Measurements from ENCODE around the gene KLHL42.
A peak's percentile ranks its signal among the peaks of the same experiment; 100 is the strongest.
"Not testable (repeated sequence)": the region's sequence is repeated elsewhere in the genome, so short reads cannot be mapped to it uniquely, and the experiment has no call there.

KLHL42 gene

GRCh38 chr12:27818401-27818918 lies 38.4 kb downstream of the KLHL42 start:
- DNase-seq = no peak

DNA sequence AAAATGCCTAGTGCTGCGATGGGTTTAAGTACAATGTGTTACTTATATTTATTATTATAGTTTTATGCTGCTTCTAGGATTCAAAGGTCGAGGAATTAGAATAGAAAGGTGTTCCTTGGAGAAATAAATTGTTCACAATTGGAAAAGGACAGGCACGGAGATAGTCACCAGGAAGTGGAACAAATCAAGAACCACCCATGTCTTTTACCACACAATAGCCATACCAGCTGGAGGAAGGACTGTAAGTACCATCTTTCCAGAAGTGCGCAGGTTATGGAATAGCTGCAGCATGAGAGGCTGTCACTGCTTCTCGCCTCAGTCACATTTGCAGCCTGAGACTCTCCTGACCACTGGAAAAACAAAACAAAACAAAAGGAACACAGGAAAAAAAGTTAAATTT lies 40.5 kb downstream of the KLHL42 start:
- no peak for DNase-seq

- peak; percentile 89 for DNase-seq
Observed at GRCh38 chr12:27821259-27821973, 41.4 kb downstream of the KLHL42 start.

DNA sequence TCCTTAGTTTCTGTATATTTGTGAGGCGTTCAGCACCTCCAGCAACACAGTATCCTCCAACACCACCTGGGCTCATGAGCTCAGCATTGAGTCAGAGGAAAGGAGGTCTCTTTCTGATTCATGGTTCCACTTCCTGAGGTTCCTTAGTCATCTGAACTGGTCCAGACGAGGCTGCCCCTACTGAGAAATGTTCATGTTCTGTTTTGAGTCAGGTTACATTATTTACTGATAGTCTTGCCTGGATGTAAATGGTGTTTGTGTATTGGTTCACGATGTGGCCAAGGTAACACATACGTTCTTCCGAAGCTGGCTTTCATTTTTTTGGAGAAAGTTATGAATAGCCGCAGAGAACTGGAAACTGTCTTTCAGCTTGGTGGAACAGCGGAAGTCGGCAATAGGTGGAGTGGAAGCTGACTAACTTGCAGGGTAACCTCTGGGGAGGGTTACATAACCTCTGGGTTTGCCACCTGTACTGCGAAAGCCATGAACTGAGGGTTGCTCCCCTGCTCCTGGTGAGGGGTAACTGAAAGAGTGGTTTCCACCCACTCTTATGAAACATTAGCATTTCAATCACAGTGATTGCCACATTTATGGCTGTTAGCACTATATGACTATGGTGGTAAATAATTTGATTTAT lies 42.2 kb downstream of the KLHL42 start:
- DNase-seq = no peak

- no peak for DNase-seq
Observed at GRCh38 chr12:27823038-27823437, 43.0 kb downstream of the KLHL42 start.

GRCh38 chr12:27824126-27824842 lies 44.3 kb downstream of the KLHL42 start:
- no peak for DNase-seq

- DNase-seq = no peak
Observed at GRCh38 chr12:27826076-27826475, 46.0 kb downstream of the KLHL42 start.

DNA sequence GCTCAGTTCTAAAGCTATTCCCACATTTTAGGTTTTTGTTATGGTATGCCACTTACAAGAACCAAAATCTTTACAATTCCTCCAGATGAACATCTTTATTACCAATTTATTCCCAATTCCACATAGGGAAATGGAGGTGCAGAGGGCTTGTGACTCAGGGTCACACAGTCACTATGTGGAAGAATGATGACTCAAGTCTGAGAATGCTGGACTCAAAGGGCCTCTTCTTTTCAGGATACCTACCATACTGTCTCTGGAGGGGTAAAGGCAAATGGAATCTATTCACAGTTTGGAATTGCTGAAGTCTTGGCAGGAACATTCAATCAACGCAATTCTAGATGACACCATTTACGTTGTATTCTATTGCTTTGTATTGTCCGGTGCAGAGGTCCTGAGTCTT lies 48.2 kb downstream of the KLHL42 start:
- DNase-seq = no peak

- DNase-seq = no peak
Observed at GRCh38 chr12:27838543-27839185, 58.6 kb downstream of the KLHL42 start.

DNA sequence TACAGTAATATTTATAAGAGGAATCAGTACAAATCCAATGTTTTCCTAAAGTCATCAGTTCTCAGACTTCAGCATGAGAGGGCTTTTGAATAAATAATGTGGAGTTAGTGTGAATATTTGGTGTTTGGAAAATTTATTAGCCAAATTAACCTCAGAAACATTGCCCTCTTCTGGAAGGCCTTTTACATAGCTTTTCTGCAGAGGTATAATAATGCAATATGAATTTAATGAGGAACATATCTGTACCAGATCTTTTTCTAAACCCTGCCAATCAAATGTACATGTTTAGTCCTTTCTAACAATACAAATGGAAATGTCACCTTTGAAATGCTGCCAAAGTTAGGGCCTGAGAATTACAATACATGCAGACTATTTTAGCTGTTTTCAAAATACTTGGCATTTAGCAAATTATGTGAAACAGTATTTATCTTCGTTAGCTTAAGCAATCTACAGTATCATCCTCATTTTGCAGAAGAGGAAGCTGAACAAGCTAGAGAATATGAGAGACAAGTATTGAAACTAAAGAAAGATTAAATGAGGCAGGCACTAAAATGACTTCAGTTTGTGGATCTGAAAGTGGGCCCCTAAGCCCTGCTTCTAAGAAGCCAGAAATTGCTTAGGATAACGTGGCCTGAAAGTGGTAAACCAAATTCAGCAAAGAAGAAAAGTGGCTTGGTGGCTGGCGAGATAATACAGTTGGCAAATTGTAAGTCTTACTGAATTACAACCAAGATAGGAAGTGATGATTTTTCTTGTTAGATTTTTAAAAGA lies 60.4 kb downstream of the KLHL42 start:
- DNase-seq = peak; percentile 8

- no peak for DNase-seq
Observed at GRCh38 chr12:27841392-27841882, 61.4 kb downstream of the KLHL42 start.

DNA sequence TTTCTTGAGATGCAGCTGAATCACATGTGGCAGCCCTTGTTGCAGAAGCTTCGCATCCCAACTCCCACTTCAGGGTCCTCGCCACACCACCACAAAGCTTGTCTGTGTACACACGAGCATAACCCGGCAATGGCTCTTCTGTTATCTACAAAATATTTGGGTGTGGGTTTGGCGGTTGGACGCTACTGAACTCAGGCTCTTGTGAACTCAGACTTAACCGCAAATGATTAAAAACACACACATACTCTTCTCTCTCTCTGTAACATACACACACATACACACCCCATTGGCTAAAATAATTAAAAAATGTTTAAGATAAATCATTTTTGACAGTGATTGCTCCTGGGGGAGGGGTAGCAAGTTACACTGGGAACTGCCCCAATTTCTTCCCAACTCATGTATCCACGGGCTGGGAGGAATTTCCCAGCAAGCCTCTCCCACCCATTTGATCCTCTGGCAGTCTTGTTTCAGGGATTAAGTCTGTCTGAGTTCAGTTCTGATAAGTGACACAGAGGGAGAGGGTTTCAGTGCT lies 63.7 kb downstream of the KLHL42 start:
- no peak for DNase-seq

DNA sequence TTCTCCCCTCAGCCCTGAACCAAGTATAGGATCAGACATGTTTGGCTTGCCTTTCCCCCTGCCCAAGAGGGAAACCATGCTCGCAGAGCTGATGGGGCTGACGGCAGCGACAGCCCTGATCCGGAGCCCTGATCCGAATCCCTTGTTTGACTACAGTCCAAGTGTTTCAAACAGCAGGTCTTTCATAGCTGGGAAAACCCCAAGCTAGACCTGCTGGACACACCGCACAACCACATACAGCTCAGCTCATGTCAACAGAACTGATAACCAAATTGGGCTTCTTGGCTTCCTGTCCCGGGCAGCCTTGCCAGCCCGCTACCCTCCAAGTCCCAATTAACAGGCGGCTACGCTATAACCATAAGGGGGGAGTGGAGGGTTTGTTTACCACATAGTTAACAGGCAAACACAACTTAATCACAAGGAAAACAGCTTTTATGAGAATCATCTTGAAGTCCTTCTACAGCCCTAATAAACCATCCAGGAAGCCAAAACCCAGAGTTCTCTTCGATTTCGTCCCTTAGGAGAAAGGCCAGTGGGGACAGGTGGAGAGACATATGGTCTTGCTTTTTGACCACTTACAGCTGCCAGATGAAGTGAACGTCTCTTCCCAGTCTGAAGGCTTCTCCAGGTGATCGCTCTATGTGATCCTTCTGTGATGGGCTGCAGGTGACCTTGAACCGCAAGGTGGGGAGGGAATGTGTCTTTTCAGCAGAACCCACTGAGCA lies 64.5 kb downstream of the KLHL42 start:
- no peak for DNase-seq

- no peak for DNase-seq
Observed at GRCh38 chr12:27845187-27845586, 65.2 kb downstream of the KLHL42 start.

DNA sequence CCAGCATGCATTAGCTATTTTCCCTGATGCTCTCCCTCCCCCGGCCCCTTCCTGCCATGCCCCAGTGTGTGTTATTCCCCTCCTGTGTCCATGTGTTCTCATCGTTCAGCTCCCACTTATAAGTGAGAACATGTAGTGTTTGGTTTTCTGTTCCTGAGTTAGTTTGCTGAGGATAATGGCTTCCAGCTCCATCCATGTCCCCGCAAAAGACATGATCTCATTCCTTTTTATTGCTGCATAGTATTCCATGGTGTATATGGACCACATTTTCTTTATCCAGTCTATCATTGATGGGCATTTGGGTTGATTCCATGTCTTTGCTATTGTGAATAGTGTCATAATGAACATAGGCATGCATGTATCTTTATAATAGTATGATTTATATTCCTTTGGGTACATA lies 65.7 kb downstream of the KLHL42 start:
- DNase-seq = not testable (repeated sequence)

GRCh38 chr12:27847293-27847692 lies 67.3 kb downstream of the KLHL42 start:
- not testable (repeated sequence) for DNase-seq

DNA sequence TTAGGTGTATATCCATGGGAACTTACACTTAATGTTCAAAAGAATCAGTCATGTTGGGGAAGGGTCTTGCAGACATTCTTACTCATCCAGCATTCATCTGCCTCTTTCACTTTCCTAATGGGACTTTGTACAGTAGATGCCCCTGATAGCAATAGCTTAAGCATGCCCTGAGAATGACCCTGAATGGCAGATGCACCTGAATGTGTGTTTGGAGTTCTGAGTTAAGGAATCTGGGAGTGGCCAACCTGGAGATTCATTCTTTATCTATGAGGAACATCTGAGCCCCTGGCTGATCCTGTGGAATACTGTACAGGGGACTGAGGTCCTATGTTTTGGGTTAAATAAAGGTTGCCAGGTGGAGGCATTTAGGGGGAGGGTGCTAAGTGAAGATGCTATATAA lies 71.3 kb downstream of the KLHL42 start:
- DNase-seq = no peak

DNA sequence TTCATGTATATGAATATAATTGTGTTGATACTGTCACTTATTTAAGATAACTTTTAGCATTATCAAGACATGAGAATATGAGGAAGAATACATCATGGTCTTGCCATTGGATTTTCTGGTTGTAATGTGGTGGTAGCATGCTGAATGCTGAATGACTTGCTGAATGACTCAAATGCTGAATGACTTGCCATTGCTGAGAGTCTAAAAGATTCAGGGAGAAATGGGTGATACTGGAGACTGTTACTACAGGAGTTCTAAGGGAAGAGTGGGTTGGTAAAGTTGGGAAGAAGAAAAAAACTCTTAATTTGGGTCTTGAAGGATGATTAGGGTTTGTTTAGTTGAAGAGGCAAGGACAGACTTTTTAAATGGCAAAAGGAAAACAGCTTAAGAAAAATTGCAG lies 72.1 kb downstream of the KLHL42 start:
- DNase-seq = no peak

Measured in NCI-H1694 (cell line).